OCI-LY7 (cell line): ENCODE data around the gene NFIX. TPM values are rescaled to one million over a fixed set of nuclear protein-coding genes. Genes with fewer than 3 reads are reported as not detected.

ENCODE experiments used
- BruUV-seq: library from RNA; stranded (reverse); fragments of 400-500 nt; replicated peaks from 2 replicates; lab custom pipeline; 2021; lab: Mats Ljungman, UMichigan
- CTCF ChIA-PET: fragments of 300-600 bp; sonication (Branson Sonifier 250); formaldehyde crosslinking; loops from one replicate; lab custom pipeline; 2022; ENCODE audit warnings: antibody characterized with exemption; ENCODE audit not compliant: unreplicated experiment; lab: Charles Lee
- POLR2A ChIA-PET: fragments of 300-600 bp; sonication (Branson Sonifier 250); formaldehyde crosslinking; loops from one replicate; lab custom pipeline; 2022; ENCODE audit warnings: antibody characterized with exemption; lab: Charles Lee
- DNase-seq: peaks from one replicate; pipeline ENCODE4 v3.0.0-alpha.2; 2015; ENCODE audit warnings: low spot score
- H2AFZ ChIP-seq: fragments of 200-600 bp; sonication (generic), shearing (Covaris generic); 2 replicates; pipeline ENCODE4 v1.6.1; 2014; ENCODE audit warnings: mild to moderate bottlenecking, antibody characterized with exemption, low read length, moderate library complexity
- H3K27ac ChIP-seq: fragments of 200-600 bp; sonication (generic); 2 replicates; pipeline ENCODE4 v1.5.1; 2014; ENCODE audit warnings: mixed run types, low read depth, mild to moderate bottlenecking, moderate library complexity, low read length, inconsistent platforms; ENCODE audit not compliant: poor library complexity, severe bottlenecking
- H3K36me3 ChIP-seq: fragments of 200-600 bp; sonication (generic); 2 replicates; pipeline ENCODE4 v1.6.1; 2014; ENCODE audit warnings: mild to moderate bottlenecking, antibody characterized with exemption, low read length, moderate library complexity, mixed read lengths; ENCODE audit not compliant: insufficient read depth
- H3K4me1 ChIP-seq: fragments of 200-600 bp; sonication (generic); 2 replicates; pipeline ENCODE4 v1.5.1; 2014; ENCODE audit warnings: mild to moderate bottlenecking, low read length; ENCODE audit not compliant: insufficient read depth, poor library complexity, severe bottlenecking
- H3K4me2 ChIP-seq: fragments of 200-600 bp; sonication (generic); 2 replicates; pipeline ENCODE4 v1.6.1; 2014; ENCODE audit warnings: mild to moderate bottlenecking, low read length
- H3K4me3 ChIP-seq: fragments of 200-600 bp; sonication (generic); 2 replicates; pipeline ENCODE4 v1.5.1; 2014; ENCODE audit warnings: mild to moderate bottlenecking, low read depth, low read length; ENCODE audit not compliant: poor library complexity, severe bottlenecking
- H3K79me2 ChIP-seq: fragments of 200-600 bp; sonication (generic); 2 replicates; pipeline ENCODE4 v1.6.1; 2016; ENCODE audit warnings: low read depth, mild to moderate bottlenecking, low read length, moderate library complexity, mixed read lengths; ENCODE audit not compliant: insufficient read depth
- H3K9me2 ChIP-seq: fragments of 200-600 bp; sonication (generic); 2 replicates; pipeline ENCODE4 v1.6.1; 2016; ENCODE audit warnings: mild to moderate bottlenecking, low read length, mixed read lengths; ENCODE audit not compliant: insufficient read depth
- H3K9me3 ChIP-seq: fragments of 200-600 bp; sonication (generic); 2 replicates; pipeline ENCODE4 v1.6.1; 2014; ENCODE audit warnings: mild to moderate bottlenecking, mixed run types, low read length, mixed read lengths
- H4K20me1 ChIP-seq: fragments of 200-600 bp; sonication (generic); 2 replicates; pipeline ENCODE4 v1.6.1; 2014; ENCODE audit warnings: mild to moderate bottlenecking, antibody characterized with exemption, low read length, moderate library complexity, mixed read lengths; ENCODE audit not compliant: insufficient read depth
- CTCF ChIP-seq: fragments of 200-600 bp; sonication (generic); conservative IDR thresholded peaks from 2 replicates; pipeline ENCODE4 v1.5.1; 2014; ENCODE audit warnings: mild to moderate bottlenecking, antibody characterized with exemption, low read length, moderate library complexity, mixed read lengths
- EZH2phosphoT487 ChIP-seq: fragments of 200-600 bp; sonication (generic); IDR thresholded peaks from 2 replicates; pipeline ENCODE4 v1.6.1; 2018; ENCODE audit warnings: low read depth, borderline replicate concordance, mild to moderate bottlenecking, mixed run types, antibody characterized with exemption, low read length, moderate library complexity, mixed read lengths
- intact Hi-C: fragments of 100-400 bp; cut with micrococcal nuclease; formaldehyde crosslinking; loops from one replicate; pipeline ENCODE4 v1.10.0; 2022; ENCODE audit not compliant: unreplicated experiment
- total RNA-seq, 2 experiments: library from RNA; depleted of rRNA in 1 of 2; stranded (reverse); fragments of >200 nt in 1 of 2; shearing (Covaris generic) in 1 of 2; gene quantifications; 2 replicates each; pipeline ENCODE4 v1.2.3, GENCODE V29; 2014 to 2022

The NFIX gene
- total RNA-seq, 2 experiments from 2014 or later = 0.16 to 0.72 TPM

DNA sequence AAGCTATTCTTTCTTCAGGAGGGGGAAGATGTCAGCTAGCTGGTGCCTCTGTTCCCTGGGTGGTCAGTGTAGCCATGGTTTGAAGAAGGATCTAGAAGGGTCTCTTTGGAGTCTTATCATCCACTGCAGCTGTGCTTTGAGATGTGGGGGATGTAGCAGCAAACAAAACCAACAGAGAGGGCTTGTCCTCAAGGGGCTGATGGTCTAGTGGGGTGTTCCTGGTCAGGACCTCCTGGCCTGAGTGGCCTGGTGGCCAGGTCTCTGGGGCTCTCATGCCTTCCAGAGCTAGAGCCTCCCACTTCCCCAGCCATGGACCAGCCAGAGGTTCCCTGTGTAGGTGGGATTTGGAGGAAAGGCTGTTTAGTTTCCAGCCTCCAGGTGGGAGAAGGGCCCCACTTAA, 67.0 kb downstream of the NFIX start:
- H3K4me1 ChIP-seq = peaks cover 29% of the 10 kb centered on the region
- no peaks in the 10 kb centered on the region for H3K36me3 ChIP-seq
- TF ChIP-seq CTCF (no peak), EZH2phosphoT487 (no peak)
- H3K9me3 ChIP-seq = no peaks in the 10 kb centered on the region
- no TSS peak for BruUV-seq
- no peaks in the 10 kb centered on the region for H4K20me1 ChIP-seq
- intact Hi-C loops = no loop called here
- no peak overlapping the region for H2AFZ ChIP-seq
- POLR2A ChIA-PET = interaction anchor here (0.5 kb wide), 1 partner anchor 30 kb away, joined by 4 read pairs; no protein-coding TSS in a partner anchor
- CTCF ChIA-PET = interaction anchor here (0.6 to 1.8 kb wide), 2 partner anchors 85 to 89 kb away, joined by 3 to 7 read pairs; no protein-coding TSS in a partner anchor
- no peak overlapping the region for H3K27ac ChIP-seq
- no peak overlapping the region for H3K4me3 ChIP-seq
- DNase-seq = no peak
- no peak overlapping the region for H3K4me2 ChIP-seq
- H3K9me2 ChIP-seq = no peaks in the 10 kb centered on the region
- H3K79me2 ChIP-seq = no peaks in the 10 kb centered on the region

- no peak for DNase-seq
- intact Hi-C loops = no loop called here
- no peaks in the 10 kb centered on the region for H3K9me2 ChIP-seq
- BruUV-seq = no TSS peak
- H4K20me1 ChIP-seq = no peaks in the 10 kb centered on the region
- no peaks in the 10 kb centered on the region for H3K9me3 ChIP-seq
- H2AFZ ChIP-seq = no peak overlapping the region
- no peak overlapping the region for H3K4me2 ChIP-seq
- CTCF ChIA-PET = no interaction called here
- no peak overlapping the region for H3K27ac ChIP-seq
- no peak overlapping the region for H3K4me3 ChIP-seq
- H3K4me1 ChIP-seq = peaks cover 29% of the 10 kb centered on the region
- no peak for TF ChIP-seq CTCF
- TF ChIP-seq EZH2phosphoT487 = no peak
- H3K36me3 ChIP-seq = no peaks in the 10 kb centered on the region
- H3K79me2 ChIP-seq = no peaks in the 10 kb centered on the region
- POLR2A ChIA-PET = no interaction called here
Measured at GRCh38 chr19:13063461-13064091, 68.3 kb downstream of the NFIX start.

- CTCF ChIA-PET = no interaction called here
- intact Hi-C loops = no loop called here
Measured at GRCh38 chr19:13064092-13064489, 68.8 kb downstream of the NFIX start.

More at GRCh38 chr19:13064092-13064489, 68.8 kb downstream of the NFIX start:
- TF ChIP-seq EZH2phosphoT487 (no peak), CTCF (no peak)
- Histone ChIP-seq H3K4me2 (no peak overlapping the region), H2AFZ (no peak overlapping the region), H3K4me1 (peaks cover 29% of the 10 kb centered on the region), H3K27ac (no peak overlapping the region), H3K36me3 (no peaks in the 10 kb centered on the region), H3K4me3 (no peak overlapping the region), H3K79me2 (no peaks in the 10 kb centered on the region), H4K20me1 (no peaks in the 10 kb centered on the region), H3K9me2 (no peaks in the 10 kb centered on the region), H3K9me3 (no peaks in the 10 kb centered on the region)
- POLR2A ChIA-PET = no interaction called here
- no TSS peak for BruUV-seq
- DNase-seq = no peak
